C4-2B (cell line): ENCODE data around the gene TSPAN18.

Experiments
- CTCF ChIP-seq: fragments of 450-650 bp; conservative IDR thresholded peaks from 2 replicates; pipeline ENCODE4 v1.5.1; 2017; ENCODE audit warnings: mild to moderate bottlenecking
- ZFX ChIP-seq: fragments of 450-650 bp; IDR thresholded peaks from 2 replicates; pipeline ENCODE4 v1.6.1; 2017

GRCh38 chr11:44831605-44832394 is 105.0 kb downstream of the TSPAN18 start:
- TF ChIP-seq CTCF (no peak), ZFX (no peak)
